C4-2B (cell line): ENCODE results near the gene GATA2.

Source experiments
- ZFX ChIP-seq: fragments of 450-650 bp; IDR thresholded peaks from 2 replicates; pipeline ENCODE4 v1.6.1; 2017
- TF ChIP-seq, protein P1 (sequence below): fragments of 450-650 bp; conservative IDR thresholded peaks from 2 replicates; pipeline ENCODE4 v1.5.1; 2017; ENCODE audit warnings: mild to moderate bottlenecking

DNA sequence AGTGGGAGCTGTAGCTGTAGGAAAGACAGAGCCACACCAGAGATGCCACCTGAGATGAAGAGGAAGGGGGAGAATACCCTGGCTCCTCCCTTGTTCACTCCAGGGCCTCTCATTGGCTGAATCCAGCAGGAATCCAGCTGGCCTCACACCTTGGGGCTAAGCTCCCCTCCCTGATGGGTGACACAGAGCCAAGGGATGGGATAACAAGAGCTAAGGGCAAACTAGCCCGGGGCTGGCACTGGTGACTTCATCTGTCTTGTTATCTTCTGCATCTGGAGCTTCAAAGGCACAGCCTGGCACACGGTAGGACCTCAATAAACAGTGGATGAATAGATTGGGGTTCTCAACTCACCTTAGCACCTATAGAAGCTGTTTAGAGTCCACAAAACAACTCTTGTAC is 13.8 kb upstream of the GATA2 start:
- TF ChIP-seq, protein P1, sequence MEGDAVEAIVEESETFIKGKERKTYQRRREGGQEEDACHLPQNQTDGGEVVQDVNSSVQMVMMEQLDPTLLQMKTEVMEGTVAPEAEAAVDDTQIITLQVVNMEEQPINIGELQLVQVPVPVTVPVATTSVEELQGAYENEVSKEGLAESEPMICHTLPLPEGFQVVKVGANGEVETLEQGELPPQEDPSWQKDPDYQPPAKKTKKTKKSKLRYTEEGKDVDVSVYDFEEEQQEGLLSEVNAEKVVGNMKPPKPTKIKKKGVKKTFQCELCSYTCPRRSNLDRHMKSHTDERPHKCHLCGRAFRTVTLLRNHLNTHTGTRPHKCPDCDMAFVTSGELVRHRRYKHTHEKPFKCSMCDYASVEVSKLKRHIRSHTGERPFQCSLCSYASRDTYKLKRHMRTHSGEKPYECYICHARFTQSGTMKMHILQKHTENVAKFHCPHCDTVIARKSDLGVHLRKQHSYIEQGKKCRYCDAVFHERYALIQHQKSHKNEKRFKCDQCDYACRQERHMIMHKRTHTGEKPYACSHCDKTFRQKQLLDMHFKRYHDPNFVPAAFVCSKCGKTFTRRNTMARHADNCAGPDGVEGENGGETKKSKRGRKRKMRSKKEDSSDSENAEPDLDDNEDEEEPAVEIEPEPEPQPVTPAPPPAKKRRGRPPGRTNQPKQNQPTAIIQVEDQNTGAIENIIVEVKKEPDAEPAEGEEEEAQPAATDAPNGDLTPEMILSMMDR, result no peak
- no peak for TF ChIP-seq ZFX
